GM18508 (cell line): ENCODE results near the gene HES4.
"Not testable (repeated sequence)": the region's sequence is repeated elsewhere in the genome, so short reads cannot be mapped to it uniquely, and the experiment has no call there.

Source experiments
- ATAC-seq: cut with Tn5 transposase; IDR thresholded peaks from one replicate; pipeline ENCODE4 v1.9.1; 2021; ENCODE audit warnings: moderate number of reproducible peaks; ENCODE audit not compliant: insufficient read depth, unreplicated experiment

HES4 gene

DNA sequence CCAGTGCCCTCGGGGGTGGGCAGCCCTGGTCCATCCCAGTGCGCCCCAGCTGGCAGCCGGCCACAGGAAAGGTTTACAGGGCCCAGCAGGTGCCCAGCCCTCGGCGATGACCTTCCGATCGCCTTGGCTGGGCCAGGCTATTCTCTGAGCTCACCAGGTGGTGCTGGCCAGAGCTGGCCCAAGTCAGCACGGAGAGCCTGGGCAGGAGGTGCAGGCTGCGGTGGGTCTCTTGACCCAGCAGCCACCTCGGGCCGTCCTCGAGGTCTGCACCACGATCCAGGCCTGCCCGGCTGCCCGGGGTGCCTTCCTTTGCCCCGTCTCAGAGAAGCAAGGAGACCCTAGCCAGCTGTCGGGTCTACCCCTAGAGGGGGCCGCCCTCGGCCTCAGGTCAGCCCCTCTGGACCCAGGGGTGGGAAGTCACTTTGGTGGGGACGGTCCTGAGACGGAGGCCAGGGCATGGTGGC is 18.4 kb downstream of the HES4 start:
- no peak for ATAC-seq

DNA sequence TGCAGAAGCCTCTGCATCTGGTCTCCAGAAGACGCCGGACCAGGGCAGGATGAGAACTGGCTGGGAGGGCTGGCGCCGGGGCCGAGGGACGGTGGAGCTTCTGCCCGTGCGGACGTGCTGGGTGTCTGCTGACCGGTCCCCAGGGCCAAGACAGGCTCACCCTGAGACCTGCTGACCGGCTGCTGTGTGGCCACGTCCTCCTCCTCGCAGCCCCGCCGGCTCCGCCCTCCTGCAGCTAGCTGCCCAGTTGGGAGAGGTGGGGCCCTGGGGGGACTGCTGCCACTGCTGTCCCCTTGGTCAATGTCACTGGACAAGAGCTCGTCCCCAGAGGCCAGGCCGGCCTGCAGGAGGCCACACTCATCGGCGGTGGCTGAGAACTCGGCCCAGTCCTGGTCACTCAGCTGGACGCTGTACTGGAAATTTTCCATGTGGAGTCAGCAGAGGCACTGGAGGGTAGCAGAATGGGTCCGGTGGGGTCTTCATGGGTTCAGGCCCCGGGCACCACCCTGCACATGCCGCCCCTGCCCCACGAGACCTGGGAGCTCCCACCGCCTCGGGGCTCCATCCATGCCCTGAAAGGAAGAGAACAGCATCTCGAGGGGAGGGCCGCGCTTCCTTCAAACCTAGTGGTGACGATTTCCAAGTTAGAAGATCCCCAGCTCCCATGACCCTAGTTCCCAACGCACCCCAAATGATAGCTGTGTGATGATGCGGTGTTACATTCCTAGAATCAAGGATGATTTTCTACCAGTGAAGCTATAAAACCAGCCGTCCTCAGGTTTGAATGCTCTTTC is 19.1 kb downstream of the HES4 start:
- no peak for ATAC-seq

DNA sequence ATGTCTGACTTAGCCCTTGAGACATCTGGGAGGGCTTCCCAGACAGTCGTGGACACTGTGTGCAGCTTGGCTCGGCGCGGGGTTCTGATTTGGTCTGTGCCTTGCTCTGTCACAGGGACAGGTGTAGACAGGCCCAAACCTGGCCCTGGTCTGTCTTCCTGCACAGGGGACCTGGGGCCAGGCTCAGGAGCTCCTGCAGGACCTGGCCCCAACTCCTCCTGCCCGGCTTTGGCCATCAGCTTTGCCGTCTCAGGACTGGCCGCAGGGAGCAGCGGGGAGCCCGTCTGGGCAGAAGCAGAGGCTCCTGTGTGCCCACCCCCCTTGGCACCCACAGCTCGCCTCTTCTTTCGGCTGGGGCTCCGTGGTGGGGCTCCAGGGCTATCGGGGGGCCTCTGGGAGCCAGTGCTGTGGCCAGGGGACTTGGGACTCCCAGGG is 19.7 kb downstream of the HES4 start:
- ATAC-seq = no peak

DNA sequence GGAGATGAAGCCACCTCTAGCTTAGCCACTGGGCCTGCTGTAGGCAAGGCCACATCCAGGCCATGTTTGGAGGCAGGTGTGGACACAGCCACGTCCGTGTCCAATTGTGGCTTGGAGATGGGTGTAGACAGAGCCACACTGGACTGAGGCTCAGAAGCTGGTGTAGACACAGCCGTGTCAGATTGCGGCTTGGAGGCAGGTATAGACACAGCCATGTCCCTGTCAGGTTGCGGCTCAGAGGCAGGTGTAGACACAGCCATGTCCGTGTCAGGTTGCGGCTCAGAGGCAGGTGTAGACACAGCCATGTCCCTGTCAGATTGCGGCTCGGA is 20.2 kb downstream of the HES4 start:
- no peak for ATAC-seq

DNA sequence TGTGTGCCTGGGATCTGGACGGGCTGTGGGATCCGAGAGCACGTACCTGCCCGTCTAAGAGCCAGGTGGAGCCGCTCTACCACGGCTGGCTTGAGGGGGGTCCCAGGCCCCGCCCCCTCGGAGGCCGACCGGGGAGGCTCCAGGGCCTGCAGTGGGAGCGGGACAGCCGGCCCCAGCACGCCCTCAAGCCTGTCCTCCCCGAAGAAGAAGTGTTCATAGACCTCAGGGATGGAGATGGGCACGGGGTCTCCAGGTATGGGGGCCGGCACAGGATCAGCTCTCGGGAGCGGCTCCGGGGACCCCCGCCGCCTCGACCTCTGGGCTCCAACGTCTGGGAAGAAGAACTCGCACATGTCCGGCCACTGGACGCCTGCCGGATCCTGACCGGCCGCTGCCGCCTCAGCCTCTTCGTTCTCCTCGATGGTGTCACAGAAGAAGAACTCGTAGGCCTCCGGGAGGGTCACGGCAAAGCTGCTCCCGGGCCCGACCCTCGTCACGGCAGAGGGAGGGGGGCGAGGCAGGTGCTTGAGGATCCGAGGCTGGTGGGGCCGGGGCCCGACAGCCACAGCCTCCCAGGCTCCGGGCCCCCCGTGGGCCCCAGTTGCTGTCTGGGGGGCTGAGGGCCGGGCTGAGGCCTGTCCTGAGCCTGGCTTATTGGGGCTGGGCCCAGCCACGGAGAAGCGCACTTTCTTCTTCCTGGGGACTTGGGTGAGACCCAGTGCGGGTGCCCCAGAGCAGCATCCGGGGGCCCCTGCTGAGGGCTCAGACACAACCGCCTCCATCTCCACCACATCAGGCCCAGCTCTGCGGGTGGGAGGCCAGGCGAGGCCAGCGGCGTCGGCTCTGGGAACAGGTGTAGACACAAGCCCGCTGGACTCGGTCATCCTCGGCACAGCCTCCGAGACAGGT is 20.8 kb downstream of the HES4 start:
- ATAC-seq = no peak

DNA sequence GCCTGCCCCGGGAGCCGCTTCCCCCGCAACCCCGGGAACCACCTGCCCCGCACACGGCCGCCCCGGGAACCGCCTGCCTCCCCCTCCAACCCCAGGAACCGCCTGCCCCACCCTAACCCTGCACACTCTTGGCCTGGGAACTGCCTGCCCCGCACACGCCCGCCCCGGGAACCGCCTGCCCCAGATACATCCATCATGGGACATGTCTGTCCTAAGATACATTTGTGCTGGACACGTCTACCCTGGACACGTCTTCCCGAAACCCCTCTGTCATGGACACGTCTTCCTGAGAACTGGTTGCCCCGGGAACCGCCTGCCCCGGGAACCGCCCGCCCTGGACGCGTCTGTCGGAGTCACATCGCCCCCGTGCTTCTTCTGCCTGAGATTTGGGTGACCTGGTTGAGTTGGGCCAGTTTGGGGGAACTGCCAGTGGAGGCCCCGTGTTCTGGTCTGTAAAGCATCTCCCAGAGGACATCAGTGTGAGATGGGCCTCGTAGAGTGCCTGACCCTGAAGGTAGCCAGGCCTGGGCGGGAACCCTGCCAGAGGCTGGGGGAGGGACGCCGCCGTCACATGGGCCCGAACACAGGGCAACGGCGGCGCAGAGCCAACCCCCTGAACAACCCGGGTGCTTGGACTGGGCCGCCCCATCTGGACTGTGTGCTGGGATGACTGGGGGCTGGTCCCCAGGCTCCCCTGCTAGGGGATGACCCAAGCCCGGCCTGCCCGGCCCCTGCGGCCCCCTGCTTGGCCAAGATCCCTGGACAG is 21.6 kb downstream of the HES4 start:
- no peak for ATAC-seq

DNA sequence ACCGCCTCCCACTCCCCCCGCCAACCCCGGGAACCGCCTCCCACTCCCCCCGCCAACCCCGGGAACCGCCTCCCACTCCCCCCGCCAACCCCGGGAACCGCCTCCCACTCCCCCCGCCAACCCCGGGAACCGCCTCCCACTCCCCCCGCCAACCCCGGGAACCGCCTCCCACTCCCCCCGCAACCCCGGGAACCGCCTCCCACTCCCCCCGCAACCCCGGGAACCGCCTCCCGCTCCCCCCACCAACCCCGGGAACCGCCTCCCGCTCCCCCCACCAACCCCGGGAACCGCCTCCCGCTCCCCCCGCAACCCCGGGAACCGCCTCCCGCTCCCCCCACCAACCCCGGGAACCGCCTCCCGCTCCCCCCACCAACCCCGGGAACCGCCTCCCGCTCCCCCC is 23.1 kb downstream of the HES4 start:
- not testable (repeated sequence) for ATAC-seq

DNA sequence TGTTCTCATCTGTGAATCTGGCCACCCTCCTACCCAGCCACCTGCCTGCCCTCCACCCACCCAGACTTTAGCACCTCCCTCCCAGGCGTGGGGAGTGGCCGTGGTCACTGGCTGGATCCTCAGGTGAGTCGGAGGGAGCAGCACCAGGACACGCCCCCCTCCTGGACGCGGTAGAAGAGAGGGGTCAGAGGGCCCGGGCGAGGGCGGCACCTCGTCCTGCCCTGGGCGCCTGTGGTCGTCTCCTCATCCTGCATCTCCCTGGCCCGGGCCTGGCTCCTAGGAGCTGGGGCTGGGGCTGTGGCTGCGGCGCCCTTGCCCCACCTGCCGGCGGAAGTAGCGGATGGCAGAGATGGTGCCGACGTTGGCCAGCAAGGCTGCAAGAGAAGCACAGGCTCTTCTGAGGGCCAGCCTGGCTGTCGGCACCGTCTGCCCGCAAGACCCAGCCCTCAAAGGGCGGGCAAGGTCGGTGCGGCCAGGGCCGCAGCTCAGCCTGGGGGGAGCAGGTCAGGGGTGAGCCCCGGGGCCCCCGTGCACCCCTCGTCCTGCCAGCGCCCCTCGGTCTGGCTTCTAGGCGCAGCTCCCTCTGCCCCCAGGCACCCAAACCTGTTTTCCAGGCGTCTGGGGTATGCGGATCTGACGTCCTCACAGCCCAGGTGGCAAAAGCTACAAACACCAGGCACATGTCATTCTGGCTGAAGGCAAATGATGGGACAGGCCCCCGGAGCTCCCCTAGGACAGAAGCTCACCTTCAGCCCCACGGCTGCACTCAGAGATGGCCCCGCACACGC is 23.8 kb downstream of the HES4 start:
- ATAC-seq = no peak

DNA sequence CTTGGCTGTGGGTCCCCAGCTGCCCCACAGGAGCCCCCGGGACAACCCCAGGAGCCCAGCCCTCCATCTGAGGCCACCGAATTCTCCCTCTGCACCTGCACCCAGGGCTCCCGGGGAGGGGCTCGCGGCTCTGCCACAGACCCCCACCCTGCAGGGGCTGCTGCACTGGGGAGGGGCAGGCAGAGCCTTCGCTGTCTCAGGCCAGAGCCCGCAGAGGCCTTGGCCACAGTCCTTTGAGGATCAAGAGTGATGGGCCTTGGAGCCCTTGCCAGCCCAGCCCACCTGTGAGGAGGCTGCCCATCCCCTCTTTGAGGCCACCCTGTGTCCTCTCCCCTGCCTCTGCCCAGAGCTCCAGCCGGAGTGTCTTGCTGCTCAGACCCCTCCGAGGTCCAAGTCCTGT is 24.5 kb downstream of the HES4 start:
- no peak for ATAC-seq

DNA sequence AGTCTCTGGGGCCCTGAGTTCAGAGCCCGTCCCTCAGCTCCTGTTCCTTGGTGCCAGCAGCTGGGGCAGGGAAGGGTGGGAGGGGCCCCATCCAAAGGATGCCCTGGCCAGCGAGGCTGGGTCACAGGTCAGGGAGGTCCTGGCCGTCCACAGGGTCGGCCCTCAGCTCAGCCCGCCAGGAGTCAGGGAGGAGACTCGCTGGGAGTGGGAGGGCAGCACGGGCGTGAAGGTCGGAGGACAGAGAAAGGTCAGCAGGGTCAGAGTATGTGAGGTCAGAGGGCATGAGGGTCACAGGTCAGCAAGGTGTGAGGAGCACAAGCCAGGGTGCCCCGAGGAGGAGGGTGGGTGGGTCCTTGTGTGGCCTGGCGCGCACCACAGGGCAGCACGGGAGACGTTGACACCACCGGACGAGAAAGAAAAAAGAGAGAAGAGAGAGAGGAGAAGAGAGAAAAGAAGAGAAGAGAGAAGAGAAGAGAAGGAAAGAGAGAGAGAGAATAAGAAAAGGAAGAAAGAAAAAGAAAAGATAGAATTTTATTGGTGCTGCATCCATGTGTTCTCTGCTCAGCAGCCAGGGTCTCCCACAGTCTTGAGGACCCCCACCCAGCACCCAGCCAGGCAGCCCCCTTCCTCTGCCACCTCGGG is 25.1 kb downstream of the HES4 start:
- no peak for ATAC-seq

DNA sequence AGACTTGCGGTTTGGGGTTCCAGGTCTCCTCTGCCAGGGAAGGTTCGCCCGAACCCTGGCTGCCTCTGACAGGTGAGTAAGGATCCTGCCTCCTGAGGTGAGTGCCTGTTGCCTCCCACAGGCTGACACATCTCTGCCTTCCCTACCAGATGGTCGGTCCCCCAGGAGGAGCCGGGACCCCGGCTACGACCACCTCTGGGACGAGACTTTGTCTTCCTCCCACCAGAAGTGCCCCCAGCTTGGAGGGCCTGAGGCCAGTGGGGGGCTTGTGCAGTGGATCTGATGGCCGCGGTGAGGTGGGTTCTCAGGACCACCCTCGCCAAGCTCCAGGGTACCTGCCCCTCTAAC is 25.6 kb downstream of the HES4 start:
- ATAC-seq = no peak

DNA sequence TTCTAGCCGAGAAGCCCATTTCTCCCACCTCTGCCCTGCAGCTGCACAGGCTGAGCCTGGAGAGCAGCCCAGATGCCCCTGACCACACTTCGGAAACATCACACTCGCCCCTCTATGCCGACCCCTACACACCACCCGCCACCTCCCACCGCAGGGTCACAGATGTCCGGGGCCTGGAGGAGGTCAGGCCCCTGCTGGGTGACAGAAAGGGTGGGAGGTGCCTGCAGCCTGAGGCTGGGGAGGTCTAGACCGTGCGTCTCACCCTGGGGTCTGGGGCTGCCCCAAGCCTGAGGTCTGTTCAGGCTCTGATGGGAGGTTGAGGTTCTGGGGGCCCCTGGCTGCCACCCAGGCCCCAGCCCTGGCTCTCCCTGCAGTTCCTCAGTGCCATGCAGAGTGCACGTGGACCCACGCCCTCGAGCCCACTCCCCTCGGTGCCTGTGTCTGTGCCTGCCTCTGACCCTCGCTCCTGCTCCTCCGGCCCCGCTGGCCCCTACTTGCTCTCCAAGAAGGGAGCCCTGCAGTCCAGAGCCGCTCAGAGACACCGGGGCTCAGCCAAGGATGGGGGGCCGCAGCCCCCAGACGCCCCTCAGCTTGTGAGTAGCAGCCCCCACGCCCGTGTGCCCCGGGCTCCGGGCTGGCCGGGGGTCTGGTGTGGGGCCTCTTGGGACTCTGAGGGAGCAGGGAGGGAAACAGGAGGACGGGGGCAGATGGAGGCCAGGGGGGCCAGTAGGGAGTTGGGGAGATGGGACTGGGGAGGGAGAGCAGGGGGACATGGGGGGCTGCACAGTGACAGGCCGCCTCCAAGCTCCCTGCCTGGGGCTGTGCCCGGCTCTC is 26.2 kb downstream of the HES4 start:
- no peak for ATAC-seq

DNA sequence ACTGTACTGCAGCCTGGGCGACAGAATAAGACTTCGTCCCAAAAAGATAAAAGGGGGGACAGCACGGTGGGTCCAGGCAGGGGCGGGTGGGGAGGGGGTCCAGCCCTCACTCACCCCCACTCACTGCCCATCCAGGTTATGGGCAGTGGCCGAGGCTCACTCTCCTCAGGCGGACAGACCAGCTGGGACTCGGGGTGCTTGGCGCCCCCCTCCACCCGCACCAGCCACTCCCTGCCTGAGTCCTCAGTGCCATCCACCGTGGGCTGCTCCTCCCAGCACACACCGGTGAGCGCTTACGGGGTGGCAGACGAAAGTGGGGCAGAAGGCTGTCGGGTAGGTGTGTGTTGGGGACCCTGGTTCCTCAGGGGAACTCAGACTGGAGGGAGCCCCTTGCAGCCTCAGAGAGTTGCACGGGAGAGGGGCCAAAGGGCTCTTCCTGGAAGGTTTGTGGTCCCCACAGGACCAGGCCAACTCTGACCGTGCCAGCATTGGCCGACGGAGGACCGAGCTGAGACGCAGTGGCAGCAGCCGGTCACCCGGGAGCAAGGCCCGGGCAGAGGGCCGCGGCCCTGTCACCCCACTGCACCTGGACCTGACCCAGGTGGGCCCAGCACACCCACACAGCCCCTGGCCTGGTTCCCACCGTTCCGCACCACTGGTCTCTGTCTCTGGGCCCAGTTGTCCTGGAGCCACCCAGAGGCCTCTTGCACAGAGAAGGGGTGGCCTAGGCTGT is 27.0 kb downstream of the HES4 start:
- ATAC-seq = no peak

DNA sequence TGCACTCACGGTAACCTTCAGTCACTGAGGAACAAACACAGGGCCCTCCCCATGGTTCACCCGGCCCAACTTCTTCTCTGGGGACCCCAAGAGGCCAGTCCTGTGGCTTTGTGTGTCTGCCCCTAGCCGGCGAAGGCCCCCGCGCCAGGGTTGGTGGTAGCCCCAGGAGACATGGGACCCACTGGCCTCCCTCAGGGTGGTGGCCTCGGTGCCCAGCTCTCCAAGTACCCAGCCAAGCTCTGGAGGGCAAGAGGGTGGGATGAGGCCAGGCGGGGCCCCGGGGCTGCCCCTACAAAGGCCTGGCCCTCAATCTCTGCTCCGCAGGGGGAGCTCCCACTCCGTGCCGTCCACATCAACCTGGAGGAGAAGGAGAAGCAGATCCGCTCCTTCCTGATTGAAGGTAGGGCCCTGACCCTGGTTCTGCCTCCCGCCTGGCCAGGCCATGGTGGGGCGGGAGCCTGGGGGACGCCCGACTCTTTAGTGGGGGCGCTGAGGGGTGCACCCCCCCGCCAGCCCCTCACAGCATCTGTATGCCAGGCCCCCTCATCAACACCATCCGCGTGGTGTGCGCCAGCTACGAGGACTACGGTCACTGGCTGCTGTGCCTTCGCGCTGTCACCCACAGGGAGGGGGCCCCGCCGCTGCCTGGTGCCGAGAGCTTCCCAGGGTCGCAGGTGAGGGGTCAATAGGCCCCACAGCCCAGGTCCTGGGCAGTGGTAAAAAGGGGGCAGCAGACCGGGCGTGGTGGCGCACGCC is 28.0 kb downstream of the HES4 start:
- no peak for ATAC-seq

DNA sequence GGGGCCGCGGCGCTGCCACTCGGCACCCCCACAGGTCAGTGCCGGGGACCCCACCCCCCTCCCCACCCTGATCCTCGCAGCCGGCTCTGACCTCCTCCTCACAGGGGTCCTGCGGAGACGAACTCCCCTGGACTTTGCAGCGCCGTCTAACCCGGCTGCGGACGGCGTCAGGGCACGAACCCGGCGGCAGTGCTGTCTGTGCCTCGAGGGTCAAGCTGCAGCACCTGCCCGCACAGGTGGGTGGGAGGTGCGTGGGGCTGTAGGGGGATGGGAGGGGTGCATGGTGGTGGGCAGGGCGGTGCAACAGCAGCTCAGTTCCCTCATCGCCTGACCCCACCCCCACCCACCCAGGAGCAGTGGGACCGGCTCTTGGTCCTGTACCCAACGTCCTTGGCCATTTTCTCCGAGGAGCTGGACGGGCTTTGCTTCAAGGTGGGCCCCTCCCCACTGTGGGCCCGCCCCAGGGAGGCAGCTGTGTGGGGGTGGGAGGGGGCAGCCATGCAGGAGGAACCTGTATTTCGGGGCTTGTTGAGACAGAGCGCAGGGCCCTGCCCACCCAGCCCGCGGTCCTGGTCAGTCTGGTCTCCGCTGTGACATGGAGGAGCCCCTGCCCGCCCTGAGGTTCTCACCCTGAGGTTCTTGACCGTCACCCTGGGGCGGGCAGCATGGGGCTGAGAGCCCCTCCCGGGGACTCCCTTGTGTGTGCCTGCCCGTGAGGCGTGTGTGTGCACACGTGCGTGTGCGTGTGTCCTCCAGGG is 28.7 kb downstream of the HES4 start:
- no peak for ATAC-seq

DNA sequence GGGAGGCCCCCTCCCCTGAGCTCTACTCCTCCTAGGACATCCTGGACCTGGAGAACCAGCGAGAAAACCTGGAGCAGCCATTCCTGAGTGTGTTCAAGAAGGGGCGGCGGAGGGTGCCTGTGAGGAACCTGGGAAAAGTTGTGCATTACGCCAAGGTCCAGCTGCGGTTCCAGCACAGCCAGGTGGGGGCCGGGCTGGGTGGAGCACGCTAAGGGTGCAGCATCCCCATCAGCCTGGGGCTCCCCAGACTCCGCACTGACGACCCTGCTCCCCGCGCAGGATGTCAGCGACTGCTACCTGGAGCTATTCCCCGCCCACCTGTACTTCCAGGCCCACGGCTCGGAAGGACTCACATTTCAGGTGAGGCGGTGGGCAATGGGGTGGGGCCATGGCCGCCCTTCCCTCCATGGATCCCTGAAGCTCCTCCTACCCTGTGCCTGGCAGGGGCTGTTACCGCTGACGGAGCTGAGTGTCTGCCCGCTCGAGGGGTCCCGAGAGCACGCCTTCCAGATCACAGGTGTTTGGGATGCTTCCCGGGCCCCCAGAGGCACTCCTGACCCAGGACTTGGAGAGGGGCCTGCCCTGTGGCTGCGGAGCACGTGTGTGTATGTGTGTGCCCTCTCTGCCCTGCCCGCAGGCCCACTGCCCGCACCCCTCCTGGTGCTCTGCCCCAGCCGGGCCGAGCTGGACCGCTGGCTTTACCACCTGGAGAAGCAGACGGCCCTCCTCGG is 29.5 kb downstream of the HES4 start:
- no peak for ATAC-seq
